Measurements from ENCODE around the gene PRRX2.
"Not testable (repeated sequence)": the region's sequence is repeated elsewhere in the genome, so short reads cannot be mapped to it uniquely, and the experiment has no call there.

PRRX2 gene

GRCh38 chr9:129732946-129733631, 67.6 kb downstream of the PRRX2 start:
- no peak for DNase-seq (ENCODE audit: low read depth in 2 of 2)

- no peak for DNase-seq (ENCODE audit: low read depth in 2 of 2)
Measured at GRCh38 chr9:129733632-129733953, 68.1 kb downstream of the PRRX2 start.

- no peak for DNase-seq (ENCODE audit: low read depth in 2 of 2)
Measured at GRCh38 chr9:129735546-129735945, 70.1 kb downstream of the PRRX2 start.

GRCh38 chr9:129736334-129736733, 70.9 kb downstream of the PRRX2 start:
- no peak for DNase-seq (ENCODE audit: low read depth in 2 of 2)

GRCh38 chr9:129737479-129738274, 72.2 kb downstream of the PRRX2 start:
- peak; percentile 72 to 86 for DNase-seq (ENCODE audit: low read depth in 2 of 2)

- no peak for DNase-seq (ENCODE audit: low read depth in 2 of 2)
Measured at GRCh38 chr9:129739432-129739831, 74.0 kb downstream of the PRRX2 start.

GRCh38 chr9:129740174-129740573, 74.7 kb downstream of the PRRX2 start:
- DNase-seq (ENCODE audit: low read depth in 2 of 2): no peak

- DNase-seq (ENCODE audit: low read depth in 2 of 2): no peak
Measured at GRCh38 chr9:129740666-129741464, 75.4 kb downstream of the PRRX2 start.

- no peak for DNase-seq (ENCODE audit: low read depth in 2 of 2)
Measured at GRCh38 chr9:129745200-129745599, 79.8 kb downstream of the PRRX2 start.

GRCh38 chr9:129746092-129746777, 80.8 kb downstream of the PRRX2 start:
- no peak for DNase-seq (ENCODE audit: low read depth in 2 of 2)

- no peak for DNase-seq (ENCODE audit: low read depth in 2 of 2)
Measured at GRCh38 chr9:129748249-129748648, 82.8 kb downstream of the PRRX2 start.

GRCh38 chr9:129749052-129749451, 83.6 kb downstream of the PRRX2 start:
- not testable (repeated sequence) for DNase-seq (ENCODE audit: low read depth in 2 of 2)

GRCh38 chr9:129749575-129749974, 84.1 kb downstream of the PRRX2 start:
- no peak for DNase-seq (ENCODE audit: low read depth in 2 of 2)

GRCh38 chr9:129750013-129750638, 84.7 kb downstream of the PRRX2 start:
- no peak for DNase-seq (ENCODE audit: low read depth in 2 of 2)

GRCh38 chr9:129751841-129752801, 86.7 kb downstream of the PRRX2 start:
- DNase-seq (ENCODE audit: low read depth in 2 of 2): no peak

GRCh38 chr9:129752900-129753729, 87.7 kb downstream of the PRRX2 start, which contains the start of gene PTGES:
Gene PTGES, minus strand, starts transcription at chr9:129753042. Its CDS starts 30 bp downstream, at chr9:129753012.
- peak; percentile 14 to 34 for DNase-seq (ENCODE audit: low read depth in 2 of 2)

GRCh38 chr9:129755151-129755550, 89.7 kb downstream of the PRRX2 start:
- DNase-seq (ENCODE audit: low read depth in 2 of 2): no peak

- no peak for DNase-seq (ENCODE audit: low read depth in 2 of 2)
Measured at GRCh38 chr9:129756191-129756590, 90.7 kb downstream of the PRRX2 start.

- no peak for DNase-seq (ENCODE audit: low read depth in 2 of 2)
Measured at GRCh38 chr9:129757045-129757444, 91.6 kb downstream of the PRRX2 start.

Data from stimulated activated CD4-positive, alpha-beta T cell treated with anti-CD3 and anti-CD28 coated beads, Interleukin-15, amount 100 ng/mL, for 48 hours (primary cell).